HG03097 (cell line): ENCODE results near the gene OR5B12.
"Not testable (repeated sequence)": the region's sequence is repeated elsewhere in the genome, so short reads cannot be mapped to it uniquely, and the experiment has no call there.

Experiments
- ATAC-seq: cut with Tn5 transposase; IDR thresholded peaks from one replicate; pipeline ENCODE4 v1.9.1; 2021; ENCODE audit not compliant: unreplicated experiment, low FRiP score

OR5B12 gene

GRCh38 chr11:58442136-58442535 is at the start of gene OR5B12:
Gene OR5B12 (minus strand): TSS chr11:58442236. CDS start chr11:58440151, 2,085 bp downstream.
- ATAC-seq, result no peak

- no peak for ATAC-seq
These were observed 48.8 kb upstream of the OR5B12 start for GRCh38 chr11:58490827-58491226.

- no peak for ATAC-seq
These were observed 45.1 kb upstream of the OR5B12 start for GRCh38 chr11:58487170-58487569.

GRCh38 chr11:58485961-58486360 is 43.9 kb upstream of the OR5B12 start:
- ATAC-seq, result no peak

- ATAC-seq, result no peak
These were observed 29.9 kb upstream of the OR5B12 start for GRCh38 chr11:58471892-58472291.

GRCh38 chr11:58466293-58466692 is 24.3 kb upstream of the OR5B12 start:
- ATAC-seq, result no peak

- no peak for ATAC-seq
These were observed 23.7 kb upstream of the OR5B12 start for GRCh38 chr11:58465690-58466089.

- ATAC-seq, result no peak
These were observed 9.5 kb upstream of the OR5B12 start for GRCh38 chr11:58451585-58451984.

GRCh38 chr11:58446294-58446693 is 4.3 kb upstream of the OR5B12 start:
- no peak for ATAC-seq

- no peak for ATAC-seq
These were observed 2.3 kb upstream of the OR5B12 start for GRCh38 chr11:58444300-58444699.

GRCh38 chr11:58438486-58438885 is 3.5 kb downstream of the OR5B12 start:
- no peak for ATAC-seq

GRCh38 chr11:58434217-58434616 is 7.8 kb downstream of the OR5B12 start:
- no peak for ATAC-seq

- ATAC-seq, result no peak
These were observed 8.3 kb downstream of the OR5B12 start for GRCh38 chr11:58433638-58434203.

- no peak for ATAC-seq
These were observed 12.8 kb downstream of the OR5B12 start for GRCh38 chr11:58429273-58429672.

- ATAC-seq, result no peak
These were observed 14.0 kb downstream of the OR5B12 start, which contains the start of gene OR5B2 for GRCh38 chr11:58428021-58428420. Gene OR5B2 (minus strand): TSS chr11:58428121. CDS start chr11:58423261, 4,860 bp downstream.

GRCh38 chr11:58406774-58407173 is 35.3 kb downstream of the OR5B12 start, which contains the start of gene OR5B3:
Gene OR5B3 (minus strand): TSS chr11:58406874. CDS start chr11:58403409, 3,465 bp downstream.
- no peak for ATAC-seq

GRCh38 chr11:58399622-58400021 is 42.4 kb downstream of the OR5B12 start:
- ATAC-seq, result not testable (repeated sequence)

- no peak for ATAC-seq
These were observed 46.5 kb downstream of the OR5B12 start for GRCh38 chr11:58395581-58395980.

- ATAC-seq, result no peak
These were observed 47.8 kb downstream of the OR5B12 start for GRCh38 chr11:58394195-58394594.

GRCh38 chr11:58392746-58393145 is 49.3 kb downstream of the OR5B12 start:
- ATAC-seq, result no peak

GRCh38 chr11:58391879-58392278 is 50.2 kb downstream of the OR5B12 start:
- ATAC-seq, result no peak

GRCh38 chr11:58390551-58391063 is 51.4 kb downstream of the OR5B12 start:
- ATAC-seq, result no peak
